Motor neuron (in vitro differentiated cells): ENCODE results near the gene MAP4K1. TPM values are rescaled to one million over a fixed set of nuclear protein-coding genes. Genes with fewer than 3 reads are reported as not detected.
A peak's percentile ranks its signal among the peaks of the same experiment; 100 is the strongest.
"Not testable (repeated sequence)": the region's sequence is repeated elsewhere in the genome, so short reads cannot be mapped to it uniquely, and the experiment has no call there.

Experiments used
- ATAC-seq, 8 experiments: fragments of 200-7000 bp; cut with Tn5 transposase; replicated peaks in 6 of 8; 2 replicates each; pipeline ENCODE4 v1.8.0; 2021; ENCODE audit warnings: mild to moderate bottlenecking in 8 of 8, moderate library complexity in 8 of 8
- H3K27ac ChIP-seq, 2 donors: fragments of 250-450 bp; sonication (Bioruptor Pico); 2 replicates each; pipeline ENCODE4 v1.9.0; 2021; ENCODE audit warnings: antibody characterized with exemption in 2 of 2, mild to moderate bottlenecking in 2 of 2, moderate library complexity in 1 of 2
- H3K4me1 ChIP-seq, 2 donors: fragments of 250-450 bp; sonication (Bioruptor Pico); replicated peaks in 1 of 2; 2 replicates each; pipeline ENCODE4 v1.6.1; 2021; ENCODE audit warnings: antibody characterized with exemption in 2 of 2, mild to moderate bottlenecking in 2 of 2, moderate library complexity in 1 of 2
- H3K4me3 ChIP-seq, 5 donors: fragments of 250-450 bp; sonication (Bioruptor Pico); 2 replicates each; pipeline ENCODE4 v1.9.0; 2021; ENCODE audit warnings: antibody characterized with exemption in 5 of 5, mild to moderate bottlenecking in 5 of 5, moderate library complexity in 4 of 5
- WGBS, 10 experiments: fragments of 450-650 bp; shearing (Covaris generic); methylation state at CpG; one replicate each; pipeline ENCODE4 v1.0.0; 2022; 5-methylcytosine and 5-hydroxymethylcytosine counted together
- in situ Hi-C, 9 experiments: fragments of 400-800 bp; cut with MboI; loops; one replicate each; pipeline ENCODE4 v1.15.0; 2021; ENCODE audit warnings: low sequenced_read_pairs in 9 of 9, low pct_unique_long_range_greater_than_20kb in 2 of 9; ENCODE audit not compliant: unreplicated experiment in 9 of 9
- total RNA-seq, 8 experiments: library from RNA; unstranded; fragments of 300-600 nt; gene quantifications; 2 replicates each; pipeline versions ENCODE4 v1.2.3 to v1.2.4, GENCODE V29; 2022

MAP4K1 gene
- total RNA-seq, 8 experiments from 2014 or later, result 1.4 to 8.6 (median 2.1) TPM

DNA sequence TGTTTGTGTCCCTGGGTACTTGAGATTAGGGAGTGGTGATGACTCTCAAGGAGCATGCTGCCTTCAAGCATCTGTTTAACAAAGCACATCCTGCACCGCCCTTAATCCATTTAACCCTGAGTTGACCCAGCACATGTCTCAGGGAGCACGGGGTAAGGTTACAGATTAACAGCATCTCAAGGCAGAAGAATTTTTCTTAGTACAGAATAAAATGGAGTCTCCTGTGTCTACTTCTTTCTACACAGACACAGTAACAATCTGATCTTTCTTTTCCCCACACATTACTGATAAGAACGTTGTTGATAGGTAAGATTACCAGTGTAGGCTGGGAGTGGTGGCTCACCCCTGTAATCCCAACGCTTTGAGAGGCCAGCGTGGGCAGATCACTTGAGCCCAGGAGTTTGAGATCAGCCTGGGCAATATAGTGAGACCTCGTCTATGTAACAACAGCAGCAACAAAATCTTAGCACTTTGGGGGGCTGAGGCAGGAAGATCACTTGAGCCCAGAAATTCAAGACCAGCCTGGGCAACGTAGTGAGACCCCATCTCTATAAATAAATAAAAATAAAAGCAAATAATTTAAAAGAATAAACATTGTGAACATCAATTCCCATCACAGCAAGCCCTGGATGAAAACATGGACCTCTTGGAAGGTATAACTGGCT is 14.2 kb upstream of the MAP4K1 start:
- 20 to 90% (median 73%) methylated on average over 1 to 5 of the region's 7 CpGs; no CpG with 5 or more reads in 2 of the 10 experiments for WGBS, 10 experiments
- in situ Hi-C loops, result loop anchor here in 4 of 9 experiments (10.0 to 25.0 kb wide), 4 partner anchors 87 to 227 kb away; partner anchors contain the start of gene FAM98C (in 3 of the 4)
- ATAC-seq, H3K27ac ChIP-seq, H3K4me1 ChIP-seq, H3K4me3 ChIP-seq: not testable (repeated sequence)

- not testable (repeated sequence) for H3K4me1 ChIP-seq, H3K27ac ChIP-seq, H3K4me3 ChIP-seq, ATAC-seq
- 52 to 100% (median 84%) methylated on average over 1 to 7 of the region's 11 CpGs; no CpG with 5 or more reads in 6 of the 10 experiments for WGBS, 10 experiments
- in situ Hi-C loops, result loop anchor here in 4 of 9 experiments (10.0 to 25.0 kb wide), 4 partner anchors 86 to 226 kb away; partner anchors contain the start of gene FAM98C (in 3 of the 4)
Measured at GRCh38 chr19:38631301-38631700, 13.5 kb upstream of the MAP4K1 start.

GRCh38 chr19:38629568-38629967 is 11.8 kb upstream of the MAP4K1 start:
- in situ Hi-C loops, result loop anchor here in 3 of 9 experiments (25.0 kb wide), 2 partner anchors 117 to 217 kb away; partner anchors contain the start of gene FAM98C (in 2 of the 3)
- Histone ChIP-seq H3K4me3 (no peak overlapping the region), H3K4me1 (no peaks in the 10 kb centered on the region), H3K27ac (no peak overlapping the region)
- 67 to 100% (median 93%) methylated on average over 1 to 2 of the region's 6 CpGs; no CpG with 5 or more reads in 5 of the 10 experiments for WGBS, 10 experiments
- ATAC-seq, result no peak

- no peak overlapping the region for H3K4me3 ChIP-seq
- 80 to 100% (median 96%) methylated on average over 1 to 2 of the region's 4 CpGs; no CpG with 5 or more reads in 6 of the 10 experiments for WGBS, 10 experiments
- in situ Hi-C loops, result loop anchor here in 3 of 9 experiments (25.0 kb wide), 2 partner anchors 114 to 214 kb away; partner anchors contain the start of gene FAM98C (in 2 of the 3)
- no peak for ATAC-seq
- no peak overlapping the region for H3K27ac ChIP-seq
- no peaks in the 10 kb centered on the region for H3K4me1 ChIP-seq
Measured at GRCh38 chr19:38626401-38626800, 8.6 kb upstream of the MAP4K1 start.

- no peak overlapping the region for H3K27ac ChIP-seq
- 61 to 100% (median 96%) methylated on average over 2 to 3 of the region's 3 CpGs; no CpG with 5 or more reads in 4 of the 10 experiments for WGBS, 10 experiments
- in situ Hi-C loops, result loop anchor here in 3 of 9 experiments (25.0 kb wide), 2 partner anchors 113 to 213 kb away; partner anchors contain the start of gene FAM98C (in 2 of the 3)
- H3K4me3 ChIP-seq, result no peak overlapping the region
- peaks cover 3% of the 10 kb centered on the region in 2 donors for H3K4me1 ChIP-seq
- no peak for ATAC-seq
Measured at GRCh38 chr19:38624822-38625221, 7.1 kb upstream of the MAP4K1 start.

GRCh38 chr19:38619361-38620174 is 1.8 kb upstream of the MAP4K1 start:
- H3K4me1 ChIP-seq, result peaks cover 13 to 15% of the 10 kb centered on the region in 2 donors
- H3K4me3 ChIP-seq, result peak overlapping the region; percentile 58 to 81 (median 73)
- 0 to 35% (median 15%) methylated on average over 2 to 13 of the region's 21 CpGs; no CpG with 5 or more reads in 1 of the 10 experiments for WGBS, 10 experiments
- peak overlapping the region; percentile 71 to 92 for H3K27ac ChIP-seq
- in situ Hi-C loops, result no loop called here
- ATAC-seq, result peak in 3 of 8 experiments; percentile 15 to 40 (median 38)

GRCh38 chr19:38618590-38619360 is 1.0 kb upstream of the MAP4K1 start, which contains the start of gene EIF3K:
Gene EIF3K, plus strand, starts transcription at chr19:38619188. Its CDS starts 81 bp downstream, at chr19:38619269.
- ATAC-seq, result peak; percentile 87 to 94 (median 92)
- in situ Hi-C loops, result no loop called here

GRCh38 chr19:38617283-38617763 is 430 bp downstream of the MAP4K1 start:
- peak overlapping the region; percentile 81 to 89 for H3K27ac ChIP-seq
- WGBS, 10 experiments, result 64 to 100% (median 100%) methylated on average over 1 to 6 of the region's 9 CpGs; no CpG with 5 or more reads in 3 of the 10 experiments
- H3K4me3 ChIP-seq, result no peak overlapping the region
- in situ Hi-C loops, result no loop called here
- no peak for ATAC-seq
- peaks cover 13 to 15% of the 10 kb centered on the region in 2 donors for H3K4me1 ChIP-seq

More at GRCh38 chr19:38618590-38619360, 1.0 kb upstream of the MAP4K1 start, which contains the start of gene EIF3K:
- Histone ChIP-seq H3K27ac (peak within 1 kb of the TSS; percentile 81 to 92), H3K4me1 (peaks cover 13 to 15% of the 10 kb centered on the region in 2 donors), H3K4me3 (peak within 1 kb of the TSS; percentile 58 to 81 (median 73))
- WGBS, 10 experiments, result 0 to 20% (median 2%) methylated on average over 2 to 24 of the region's 64 CpGs; no CpG with 5 or more reads in 2 of the 10 experiments

DNA sequence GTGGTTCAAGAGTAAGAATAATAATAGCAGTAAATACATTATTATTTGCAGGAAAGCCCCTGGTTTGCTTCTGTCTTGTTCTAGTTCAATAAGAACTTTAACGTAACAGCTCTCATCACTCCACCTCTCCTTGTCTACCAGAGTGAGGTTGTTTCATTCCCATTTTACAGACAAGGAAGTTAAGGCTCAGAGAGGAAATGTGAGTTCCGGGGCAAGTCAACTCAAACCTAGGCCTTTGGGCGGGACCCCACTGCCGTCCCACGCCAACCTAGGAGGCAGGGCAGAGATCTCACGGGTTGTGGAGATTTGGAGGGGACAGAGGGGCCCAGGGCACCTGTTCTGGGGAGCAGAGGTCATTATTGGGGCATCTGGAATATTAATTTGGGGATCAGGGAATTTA is 1.5 kb downstream of the MAP4K1 start:
- no peak for ATAC-seq
- no peak overlapping the region for H3K4me3 ChIP-seq
- WGBS, 10 experiments, result 90 to 100% (median 100%) methylated on average over 1 to 4 of the region's 6 CpGs; no CpG with 5 or more reads in 5 of the 10 experiments
- in situ Hi-C loops, result no loop called here
- peaks cover 13 to 15% of the 10 kb centered on the region in 2 donors for H3K4me1 ChIP-seq
- H3K27ac ChIP-seq, result no peak overlapping the region

DNA sequence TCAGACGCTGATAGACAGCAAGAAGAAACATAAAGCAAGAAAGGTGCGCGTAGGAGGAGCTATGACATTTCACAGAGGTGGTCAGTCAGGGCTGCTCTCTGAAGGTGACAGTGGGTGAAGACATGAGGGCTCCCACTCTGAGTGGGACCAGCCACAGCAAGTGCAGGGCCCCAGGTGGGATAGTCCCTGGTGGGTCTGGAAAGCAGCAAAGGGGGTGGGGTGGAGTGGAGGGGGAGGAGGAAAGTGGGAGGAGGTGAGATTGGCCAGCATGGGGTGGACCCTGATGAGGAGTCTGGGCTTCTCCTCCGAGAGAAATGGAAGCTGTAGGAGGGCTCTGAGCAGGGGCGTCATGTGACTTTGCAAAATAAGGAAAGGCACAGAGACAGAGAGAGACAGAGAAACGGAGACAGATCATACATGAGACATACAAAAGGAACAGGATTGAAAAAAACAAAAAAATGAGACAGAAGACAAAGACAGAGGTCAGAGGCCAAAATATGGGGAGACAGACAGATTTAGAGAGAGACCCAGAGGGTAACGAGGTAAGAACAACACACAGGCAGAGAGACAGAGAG is 2.7 kb downstream of the MAP4K1 start:
- in situ Hi-C loops, result no loop called here
- 20 to 94% (median 72%) methylated on average over 1 to 7 of the region's 7 CpGs; no CpG with 5 or more reads in 1 of the 10 experiments for WGBS, 10 experiments
- no peak overlapping the region for H3K27ac ChIP-seq
- H3K4me3 ChIP-seq, result no peak overlapping the region
- no peak for ATAC-seq
- peaks cover 13 to 15% of the 10 kb centered on the region in 2 donors for H3K4me1 ChIP-seq

DNA sequence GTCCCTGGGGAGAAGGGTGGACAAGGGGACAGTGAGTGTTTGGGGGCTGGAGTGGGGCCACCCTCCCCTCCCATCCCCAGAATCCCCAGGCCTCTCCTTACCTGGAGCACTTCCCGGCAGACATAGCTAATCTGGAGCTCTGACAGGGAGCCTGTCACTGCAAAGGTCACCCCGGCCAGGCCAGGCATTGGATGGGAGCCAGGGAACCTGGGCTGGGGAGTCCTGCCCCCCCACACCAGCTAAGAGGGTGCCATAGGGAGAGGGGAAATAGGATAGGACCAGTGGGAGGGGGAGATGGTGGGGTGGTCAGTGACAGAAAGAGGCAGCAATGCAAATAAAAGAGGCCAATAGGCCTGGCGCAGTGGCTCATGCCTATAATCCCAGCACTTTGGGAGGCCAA is 3.5 kb downstream of the MAP4K1 start:
- Histone ChIP-seq H3K4me3 (no peak overlapping the region), H3K4me1 (peaks cover 8 to 10% of the 10 kb centered on the region in 2 donors), H3K27ac (no peak overlapping the region)
- ATAC-seq, result no peak
- 79 to 100% methylated on average over 1 to 2 of the region's 3 CpGs; no CpG with 5 or more reads in 8 of the 10 experiments for WGBS, 10 experiments
- in situ Hi-C loops, result no loop called here
